IMR-90 (cell line): ENCODE measurements around the gene SPOUT1. TPM values are rescaled to one million over a fixed set of nuclear protein-coding genes. Genes with fewer than 3 reads are reported as not detected.
"Not testable (repeated sequence)": the region's sequence is repeated elsewhere in the genome, so short reads cannot be mapped to it uniquely, and the experiment has no call there.

ENCODE experiments used
- ATAC-seq: fragments of 200-7000 bp; cut with Tn5 transposase; 2 replicates; pipeline ENCODE4 v1.9.1; 2020; ENCODE audit warnings: low read depth, mild to moderate bottlenecking, moderate library complexity
- BruUV-seq: library from RNA; stranded (reverse); fragments of 400-500 nt; replicated peaks from 2 replicates; lab custom pipeline; 2021; lab: Mats Ljungman, UMichigan
- CTCF ChIA-PET: fragments of 300-600 bp; formaldehyde crosslinking; extraction: SDS; loops from one replicate; lab custom pipeline; 2021; ENCODE audit warnings: antibody characterized with exemption; lab: Yijun Ruan, JAX
- POLR2A ChIA-PET: fragments of 300-600 bp; sonication (Branson Sonifier 250); formaldehyde crosslinking; loops from one replicate; lab custom pipeline; 2022; ENCODE audit warnings: antibody characterized with exemption; ENCODE audit not compliant: unreplicated experiment; lab: Charles Lee
- DNase-seq: peaks from one replicate; pipeline ENCODE4 v3.0.0; 2013
- H2AFZ ChIP-seq: replicated peaks from 2 replicates; pipeline ENCODE3; 2013; ENCODE audit warnings: low read length, mild to moderate bottlenecking; ENCODE audit not compliant: poor library complexity
- H2AK5ac ChIP-seq: 2 replicates; pipeline ENCODE4 v1.6.1; 2013; ENCODE audit warnings: low read depth, low read length, inconsistent platforms
- H2AK9ac ChIP-seq: replicated peaks from 2 replicates; pipeline ENCODE3; 2013; ENCODE audit warnings: mild to moderate bottlenecking, low read depth, low read length, moderate library complexity; ENCODE audit not compliant: poor library complexity
- H2BK120ac ChIP-seq: 2 replicates; pipeline ENCODE4 v1.6.1; 2013; ENCODE audit warnings: low read depth, low read length, inconsistent platforms
- H2BK15ac ChIP-seq: 3 replicates; pipeline ENCODE4 v1.6.1; 2013; ENCODE audit warnings: low read depth, low read length, inconsistent platforms
- H2BK20ac ChIP-seq: 2 replicates; pipeline ENCODE4 v1.6.1; 2013; ENCODE audit warnings: low read depth, mild to moderate bottlenecking, inconsistent platforms, low read length, moderate library complexity
- H2BK5ac ChIP-seq: 2 replicates; pipeline ENCODE4 v1.6.1; 2013; ENCODE audit warnings: mild to moderate bottlenecking, low read depth, low read length, inconsistent platforms; ENCODE audit not compliant: poor library complexity, severe bottlenecking
- H3K14ac ChIP-seq: replicated peaks from 2 replicates; pipeline ENCODE4 v1.6.1; 2013; ENCODE audit warnings: low read depth, low read length, inconsistent platforms
- H3K18ac ChIP-seq: 2 replicates; pipeline ENCODE4 v1.6.1; 2013; ENCODE audit warnings: low read depth, low read length, control low read depth
- H3K23ac ChIP-seq: 2 replicates; pipeline ENCODE4 v1.6.1; 2013; ENCODE audit warnings: low read depth, low read length, inconsistent platforms
- H3K27ac ChIP-seq: 2 replicates; pipeline ENCODE4 v1.5.1; 2013; ENCODE audit warnings: mild to moderate bottlenecking, control low read depth, low read length; ENCODE audit not compliant: insufficient read depth
- H3K27me3 ChIP-seq: 2 replicates; pipeline ENCODE4 v1.6.1; 2013; ENCODE audit warnings: low read length; ENCODE audit not compliant: control insufficient read depth, insufficient read depth
- H3K36me3 ChIP-seq: 2 replicates; pipeline ENCODE4 v1.6.1; 2013; ENCODE audit warnings: low read length, mixed read lengths; ENCODE audit not compliant: control insufficient read depth, insufficient read depth
- H3K4ac ChIP-seq: 2 replicates; pipeline ENCODE4 v1.6.1; 2013; ENCODE audit warnings: low read depth, low read length, inconsistent platforms
- H3K4me1 ChIP-seq: 2 replicates; pipeline ENCODE4 v1.6.1; 2013; ENCODE audit warnings: low read length, mixed read lengths; ENCODE audit not compliant: control insufficient read depth, insufficient read depth
- H3K4me2 ChIP-seq: 2 replicates; pipeline ENCODE4 v1.6.1; 2013; ENCODE audit warnings: low read depth, mild to moderate bottlenecking, control low read depth, low read length, moderate library complexity
- H3K4me3 ChIP-seq: 2 replicates; pipeline ENCODE4 v1.5.1; 2013; ENCODE audit warnings: low read depth, mild to moderate bottlenecking, control low read depth, low read length, moderate library complexity; ENCODE audit not compliant: insufficient read depth
- H3K56ac ChIP-seq: 2 replicates; pipeline ENCODE4 v1.6.1; 2013; ENCODE audit warnings: low read length, inconsistent platforms; ENCODE audit not compliant: insufficient read depth; ENCODE audit errors: extremely low read depth
- H3K79me1 ChIP-seq, 2 experiments: 2 replicates each; pipeline ENCODE4 v1.6.1; 2013; ENCODE audit warnings: low read length in 2 of 2, inconsistent platforms in 1 of 2, low read depth in 1 of 2
- H3K9ac ChIP-seq: 2 replicates; pipeline ENCODE4 v1.6.1; 2013; ENCODE audit warnings: low read depth, low read length, control low read depth
- H3K9me1 ChIP-seq: 2 replicates; pipeline ENCODE4 v1.6.1; 2013; ENCODE audit warnings: low read length, inconsistent platforms; ENCODE audit not compliant: insufficient read depth
- H3K9me3 ChIP-seq: 2 replicates; pipeline ENCODE4 v1.6.1; 2013; ENCODE audit warnings: low read length; ENCODE audit not compliant: control insufficient read depth, insufficient read depth
- H4K20me1 ChIP-seq: 2 replicates; pipeline ENCODE4 v1.6.1; 2013; ENCODE audit warnings: low read length, inconsistent platforms; ENCODE audit not compliant: insufficient read depth
- H4K5ac ChIP-seq: 2 replicates; pipeline ENCODE4 v1.6.1; 2013; ENCODE audit warnings: mild to moderate bottlenecking, low read depth, low read length, control low read depth
- H4K8ac ChIP-seq, 2 experiments: 2 replicates each; pipeline ENCODE4 v1.6.1; 2013; ENCODE audit warnings: low read depth in 2 of 2, low read length in 2 of 2, control low read depth in 1 of 2, inconsistent platforms in 1 of 2
- H4K91ac ChIP-seq: 2 replicates; pipeline ENCODE4 v1.6.1; 2013; ENCODE audit warnings: low read depth, low read length, inconsistent platforms; ENCODE audit not compliant: insufficient read depth
- WGBS, 2 experiments: methylation state at CpG; one replicate each; pipeline versions ENCODE4 v1.1.5 to v1.1.7; 2013; ENCODE audit warnings: missing lambda C conversion rate in 2 of 2; ENCODE audit not compliant: insufficient read length in 1 of 2; ENCODE audit errors: extremely low coverage in 2 of 2; 5-methylcytosine and 5-hydroxymethylcytosine counted together
- dilution Hi-C: fragments of 300-500 bp; cut with HindIII; formaldehyde crosslinking; loops from one replicate; pipeline ENCODE4 v1.14.3; 2018; ENCODE audit warnings: low sequenced_read_pairs; ENCODE audit not compliant: unreplicated experiment
- in situ Hi-C: fragments of 300-500 bp; cut with MboI; formaldehyde crosslinking; loops from 3 replicates; pipeline ENCODE4 v1.14.3; 2019; ENCODE audit warnings: low sequenced_read_pairs, inconsistent platforms, mixed read lengths
- intact Hi-C: fragments of 100-400 bp; cut with micrococcal nuclease; formaldehyde crosslinking; loops from 2 replicates; pipeline ENCODE4 v1.10.0; 2022
- polyA plus RNA-seq, 3 experiments: library from polyadenylated mRNA; depleted of rRNA; stranded (reverse); fragments of >200 nt; gene quantifications; 2 replicates each; pipeline ENCODE4 v1.2.3, GENCODE V29; 2012; ENCODE audit warnings: low replicate concordance in 1 of 3
- total RNA-seq: library from RNA; depleted of rRNA; stranded (reverse); fragments of >200 nt; gene quantifications from 2 replicates; pipeline ENCODE4 v1.2.3, GENCODE V29; 2012

The SPOUT1 gene
- total and polyA plus RNA-seq, 2 of the 4 experiments (the other 2 are of a cell fraction), result 17.9 to 27.8 TPM

DNA sequence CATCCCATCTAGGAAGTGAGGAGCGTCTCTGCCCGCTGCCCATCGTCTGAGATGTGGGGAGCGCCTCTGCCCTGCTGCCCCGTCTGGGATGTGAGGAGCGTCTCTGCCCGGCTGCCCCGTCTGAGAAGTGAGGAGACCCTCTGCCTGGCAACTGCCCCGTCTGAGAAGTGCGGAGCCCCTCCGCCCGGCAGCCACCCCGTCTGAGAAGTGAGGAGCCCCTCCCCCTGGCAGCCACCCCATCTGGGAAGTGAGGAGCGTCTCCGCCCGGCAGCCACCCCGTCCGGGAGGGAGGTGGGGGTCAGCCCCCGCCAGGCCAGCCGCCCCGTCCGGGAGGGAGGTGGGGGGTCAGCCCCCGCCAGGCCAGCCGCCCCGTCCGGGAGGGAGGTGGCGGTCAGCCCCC is 49.5 kb downstream of the SPOUT1 start:
- H3K23ac ChIP-seq, H3K27ac ChIP-seq, H3K79me1 ChIP-seq, H2BK15ac ChIP-seq, H2AK5ac ChIP-seq, H4K20me1 ChIP-seq, H3K9me3 ChIP-seq, H3K56ac ChIP-seq, H3K4me3 ChIP-seq, H3K9ac ChIP-seq, BruUV-seq, H2AFZ ChIP-seq, H3K4ac ChIP-seq, H2BK20ac ChIP-seq, H3K36me3 ChIP-seq, dilution Hi-C loops, CTCF ChIA-PET, DNase-seq, H2BK5ac ChIP-seq, H2AK9ac ChIP-seq, H3K18ac ChIP-seq, H3K14ac ChIP-seq, H3K9me1 ChIP-seq, H4K5ac ChIP-seq, H3K4me1 ChIP-seq, H4K91ac ChIP-seq, ATAC-seq, intact Hi-C loops, H2BK120ac ChIP-seq, H4K8ac ChIP-seq, in situ Hi-C loops, POLR2A ChIA-PET, H3K4me2 ChIP-seq, H3K27me3 ChIP-seq: not testable (repeated sequence)
- WGBS, 2 experiments, result no CpG with 5 or more reads among the region's 27 CpGs
